Brain pericyte (primary cell): ENCODE measurements around the gene SMAD3.
"Not testable (repeated sequence)": the region's sequence is repeated elsewhere in the genome, so short reads cannot be mapped to it uniquely, and the experiment has no call there.

Experiments used
- DNase-seq: peaks from one replicate; pipeline ENCODE4 v3.0.0-alpha.2; 2012; ENCODE audit warnings: low read depth, low spot score

Gene SMAD3

DNA sequence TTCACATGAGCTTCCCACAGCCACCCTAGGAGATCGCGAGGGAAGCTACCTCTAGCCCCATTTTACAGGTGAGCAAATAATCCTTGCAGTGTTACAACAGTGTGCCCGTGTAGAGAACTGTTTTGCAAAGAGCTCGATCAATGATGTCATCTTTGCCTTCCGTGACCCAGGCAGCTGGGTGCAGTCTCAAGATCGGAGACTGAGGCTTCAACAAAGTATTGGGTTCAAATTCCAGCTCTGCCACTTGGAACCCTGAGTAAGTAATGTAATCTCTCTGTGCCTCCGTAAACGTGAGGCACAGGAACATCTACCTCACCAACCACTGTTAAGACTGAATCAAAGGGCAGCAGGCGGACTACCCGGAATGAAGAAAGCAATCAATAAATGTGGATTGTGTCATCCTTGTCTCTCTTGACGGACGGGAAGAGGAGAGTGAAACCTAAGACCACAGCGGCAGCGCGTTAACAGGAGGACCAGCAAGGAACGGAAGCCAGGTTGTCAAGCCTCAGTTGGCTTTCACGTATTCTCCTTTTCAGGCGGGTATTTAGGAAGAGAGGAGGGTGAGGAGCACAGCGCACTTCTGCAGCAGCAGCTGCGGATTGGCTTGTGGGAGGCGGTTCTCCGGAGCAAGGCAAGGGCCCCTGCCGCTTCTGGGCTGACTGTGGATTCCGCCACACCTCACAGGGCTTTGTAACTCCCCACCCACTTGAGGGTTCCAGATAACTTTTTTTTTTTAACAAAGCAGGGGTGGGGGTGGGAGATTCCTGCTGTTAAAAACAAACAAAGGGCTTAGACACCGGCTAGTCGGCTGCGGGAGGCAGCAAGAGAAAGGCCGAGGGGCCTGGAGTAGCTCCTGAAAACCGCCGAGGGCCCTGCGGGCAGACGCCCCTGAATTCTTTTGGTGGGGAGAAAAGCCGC, 1.5 kb upstream of the SMAD3 start:
- DNase-seq: no peak

DNA sequence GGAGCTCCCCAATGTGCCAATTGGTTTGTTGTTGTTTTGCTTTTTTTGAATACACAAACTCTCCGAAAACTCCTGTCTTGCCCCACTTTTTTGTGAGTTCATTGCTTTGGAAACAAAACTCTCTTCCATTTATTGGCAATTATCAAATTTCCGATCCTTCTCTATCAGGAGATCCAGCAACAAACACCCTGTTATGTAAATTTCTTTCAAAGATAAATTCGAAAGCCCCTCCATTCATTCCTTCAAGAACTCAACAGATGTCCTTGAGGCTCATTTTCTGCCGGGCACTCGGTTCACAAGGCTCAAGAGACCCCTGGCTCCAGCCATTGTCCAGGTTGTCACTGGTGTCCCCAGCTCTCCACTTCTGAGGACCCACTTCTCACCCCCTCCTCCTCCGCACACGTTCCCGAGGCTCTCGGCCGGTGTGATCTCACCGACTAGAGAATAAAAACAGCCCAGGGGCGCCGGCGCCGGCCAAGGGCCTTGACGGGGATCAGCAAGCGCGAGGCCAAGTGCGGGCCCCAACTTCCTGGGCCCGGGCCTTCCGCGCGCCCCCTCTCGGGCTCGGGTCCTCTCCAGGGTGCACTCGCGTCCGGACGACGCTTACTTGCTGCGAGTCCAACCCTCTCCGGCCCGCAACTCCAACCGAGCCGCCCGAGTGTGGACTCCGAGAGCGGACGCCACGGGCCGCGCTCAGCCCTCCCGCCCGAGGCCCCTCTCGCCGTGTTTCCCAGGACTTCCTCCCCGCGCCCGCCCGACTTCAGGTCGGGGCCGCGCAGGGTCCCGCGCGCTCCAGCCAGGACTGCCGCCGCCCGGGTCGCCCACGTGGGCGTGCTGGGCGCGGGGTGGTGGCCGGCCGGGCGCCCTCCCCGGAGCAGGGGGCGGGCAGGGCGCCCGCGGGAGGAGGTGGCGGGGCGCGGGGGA, 533 bp upstream of the SMAD3 start:
- no peak for DNase-seq

DNA sequence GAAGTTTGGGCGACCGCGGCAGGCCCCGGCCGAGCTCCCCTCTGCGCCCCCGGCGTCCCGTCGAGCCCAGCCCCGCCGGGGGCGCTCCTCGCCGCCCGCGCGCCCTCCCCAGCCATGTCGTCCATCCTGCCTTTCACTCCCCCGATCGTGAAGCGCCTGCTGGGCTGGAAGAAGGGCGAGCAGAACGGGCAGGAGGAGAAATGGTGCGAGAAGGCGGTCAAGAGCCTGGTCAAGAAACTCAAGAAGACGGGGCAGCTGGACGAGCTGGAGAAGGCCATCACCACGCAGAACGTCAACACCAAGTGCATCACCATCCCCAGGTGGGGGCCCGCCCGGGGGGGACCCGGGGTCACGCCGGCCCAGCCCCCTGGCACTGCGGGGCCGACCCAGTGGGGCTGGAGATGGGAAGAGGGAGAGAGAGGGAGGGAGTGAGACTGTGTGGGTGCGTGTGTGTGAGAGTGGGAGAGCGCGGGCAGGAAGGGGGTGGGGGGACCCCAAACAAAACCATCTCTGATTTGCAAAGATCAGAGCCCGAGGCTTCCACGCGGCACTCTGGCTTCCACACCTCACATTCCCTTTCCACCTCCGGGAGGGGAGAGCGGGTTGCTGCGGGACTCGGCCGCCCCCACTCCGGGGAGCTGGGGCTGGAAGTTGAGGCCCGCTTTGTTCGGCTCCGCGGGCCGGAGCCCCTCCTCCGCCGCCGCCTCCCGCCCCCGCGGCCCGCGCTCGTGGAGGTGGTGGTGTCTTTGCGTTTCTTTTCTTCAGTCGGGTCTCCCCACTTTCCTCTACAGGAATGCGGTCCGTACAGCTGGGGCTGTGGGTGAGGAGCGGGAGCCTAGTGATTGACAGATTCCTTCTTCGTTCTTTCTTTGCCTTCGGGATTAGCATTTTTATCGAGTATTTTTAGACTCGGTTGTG, 898 bp downstream of the SMAD3 start:
- DNase-seq: no peak

DNA sequence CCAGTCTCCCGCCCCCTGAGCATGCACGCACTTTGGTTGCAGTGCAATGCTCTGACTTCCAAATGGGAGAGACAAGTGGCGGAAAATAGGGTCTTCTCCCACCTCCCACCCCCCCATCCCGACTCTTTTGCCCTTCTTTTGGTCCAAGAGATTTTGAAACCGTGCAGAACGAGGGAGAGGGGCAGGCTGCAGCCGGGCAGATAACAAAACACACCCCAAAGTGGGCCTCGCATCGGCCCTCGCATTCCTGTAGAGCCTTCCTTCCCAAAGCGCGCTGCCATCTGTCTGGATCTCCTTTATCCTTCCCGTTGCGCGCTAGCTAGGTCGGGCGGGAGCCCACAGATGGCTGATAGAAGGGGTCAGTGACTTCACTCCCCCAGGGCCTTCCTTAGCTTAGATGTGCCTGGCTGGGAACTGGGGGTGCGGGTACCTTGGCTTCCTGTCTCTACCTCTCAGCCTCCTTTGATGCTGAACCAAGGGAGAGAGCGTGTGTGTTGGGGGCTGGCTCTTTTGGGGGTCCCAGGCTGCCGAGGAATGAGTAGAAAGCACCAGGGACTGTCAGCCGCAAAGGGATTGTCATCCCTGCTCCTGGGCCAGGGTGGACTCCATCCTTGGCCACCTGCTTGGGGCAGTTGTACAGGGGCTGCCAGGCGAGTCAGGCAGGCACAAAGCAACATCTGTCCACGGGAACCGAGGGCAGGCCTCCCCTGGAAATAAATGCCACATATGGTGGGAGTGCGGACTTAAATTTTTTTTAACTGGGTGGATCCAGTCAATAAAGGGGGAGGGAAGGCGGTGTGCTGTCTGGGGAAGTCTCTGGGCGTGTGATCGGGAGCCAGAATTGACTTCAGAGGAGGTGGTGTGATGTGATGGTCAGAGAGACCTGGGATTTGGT, 1.8 kb downstream of the SMAD3 start:
- no peak for DNase-seq

DNA sequence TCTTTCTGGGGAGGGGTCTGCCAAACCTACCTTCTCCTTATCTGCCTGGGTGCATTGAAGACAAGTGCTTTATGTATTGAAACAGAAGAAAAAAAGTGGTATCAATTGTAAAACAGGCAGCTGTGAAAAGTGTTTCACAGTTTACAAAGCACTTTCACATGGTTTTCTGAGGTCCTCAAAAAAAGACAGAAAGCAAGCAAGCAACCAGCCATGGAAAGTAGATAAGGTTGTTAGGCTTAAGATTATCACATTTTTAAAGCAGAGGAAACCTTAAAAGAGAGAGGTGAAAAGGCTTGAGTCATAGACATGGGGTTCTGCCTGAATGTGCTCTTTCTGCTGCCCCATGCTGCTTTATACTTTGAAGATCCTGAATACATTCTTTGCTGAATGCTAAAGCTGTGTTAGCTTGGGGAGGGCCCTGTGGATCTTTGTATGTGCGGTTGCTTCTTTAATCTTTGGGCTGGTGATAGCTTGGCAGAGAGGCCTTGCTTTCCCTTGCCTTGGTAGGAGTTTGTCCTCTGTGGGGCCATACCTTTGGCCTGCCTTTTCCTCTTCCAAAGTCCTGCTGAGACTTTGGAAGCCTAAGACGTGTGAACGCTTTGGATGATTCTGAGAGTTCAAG, 2.6 kb downstream of the SMAD3 start:
- DNase-seq: no peak

DNA sequence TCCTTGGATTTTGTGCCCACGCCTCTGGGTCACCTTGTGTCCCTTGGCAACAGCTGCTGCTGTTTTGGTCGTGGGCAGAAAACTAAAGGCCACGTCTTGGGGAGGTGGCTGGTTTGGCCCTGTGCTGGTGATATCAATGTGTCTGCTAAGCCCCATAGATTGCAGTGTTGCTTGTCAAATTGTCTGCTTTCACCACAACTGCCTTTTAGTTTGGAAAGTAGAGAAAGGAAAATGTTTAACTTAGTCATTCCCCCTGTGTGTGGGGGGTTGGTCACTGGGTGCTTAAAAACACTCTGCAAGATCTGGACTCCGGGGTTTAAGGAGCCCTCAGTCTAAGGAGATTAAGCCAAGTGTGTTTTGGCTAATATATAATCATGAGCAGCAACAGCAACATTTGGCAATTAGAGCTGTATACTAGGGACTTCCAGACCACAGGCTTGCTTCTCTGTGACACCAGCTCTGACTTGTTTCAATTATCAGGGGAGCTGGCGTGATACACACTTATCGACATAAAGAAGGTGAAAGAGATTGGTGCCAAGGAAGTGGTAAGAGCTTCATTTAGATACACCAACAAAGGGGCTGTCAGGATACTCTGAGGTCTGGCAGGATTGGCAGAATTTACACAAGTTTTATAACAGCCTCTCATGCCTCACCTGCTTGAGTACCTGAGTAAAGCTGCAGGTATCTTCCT, 3.5 kb downstream of the SMAD3 start:
- DNase-seq: no peak

DNA sequence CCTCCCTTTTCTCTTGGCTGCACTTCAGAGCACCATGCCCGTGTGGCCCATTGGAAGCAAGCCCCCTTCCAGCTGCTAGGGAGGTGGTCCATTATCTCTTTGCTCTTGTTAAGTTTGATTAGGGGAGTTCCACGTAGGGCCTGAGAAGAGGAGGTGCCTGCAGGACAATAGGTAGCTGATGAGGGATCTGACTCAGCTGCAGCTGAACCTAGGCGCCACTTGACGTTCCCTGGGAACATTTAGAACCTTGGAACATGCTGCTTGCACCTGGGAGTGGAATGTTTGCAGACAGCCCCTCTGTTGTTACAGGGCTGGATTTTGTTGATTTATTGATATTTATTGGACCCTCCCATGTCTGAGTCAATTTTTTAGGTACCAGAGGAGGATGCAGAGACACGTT, 4.7 kb downstream of the SMAD3 start:
- no peak for DNase-seq

DNA sequence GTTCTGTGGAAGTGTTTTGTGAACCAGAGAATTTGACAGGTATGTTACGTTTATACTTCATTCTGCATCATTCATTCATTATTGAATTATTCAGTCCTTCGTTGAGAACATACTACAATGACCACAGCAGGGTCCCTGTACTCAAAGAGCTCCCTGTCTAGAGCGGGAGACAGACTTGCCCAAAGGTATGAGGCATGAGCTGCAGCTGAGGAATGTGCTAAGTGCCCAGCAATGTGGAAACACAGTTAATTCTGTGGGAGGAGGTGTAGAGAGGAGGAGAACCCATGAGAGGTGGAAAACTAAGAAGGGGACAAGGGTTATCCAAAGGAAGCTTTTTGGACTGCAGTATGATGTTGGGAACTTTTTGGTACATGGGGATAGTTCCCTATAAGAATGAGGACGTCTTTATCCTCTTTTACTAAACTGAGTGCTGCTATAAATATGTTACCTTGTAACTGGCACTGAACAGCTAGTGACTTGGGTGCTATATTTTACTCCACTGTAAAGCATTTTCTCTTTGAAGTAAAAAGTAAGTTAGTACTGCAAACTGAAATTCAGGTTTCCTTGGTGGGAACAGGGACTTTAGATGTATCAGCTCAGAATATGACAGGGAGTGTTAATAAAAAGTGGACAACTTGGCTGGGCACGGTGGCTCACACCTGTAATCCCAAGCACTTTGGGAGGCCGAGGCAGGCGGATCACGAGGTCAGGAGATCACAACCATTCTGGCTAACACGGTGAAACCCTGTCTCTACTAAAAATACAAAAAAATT, 5.7 kb downstream of the SMAD3 start:
- DNase-seq: no peak

DNA sequence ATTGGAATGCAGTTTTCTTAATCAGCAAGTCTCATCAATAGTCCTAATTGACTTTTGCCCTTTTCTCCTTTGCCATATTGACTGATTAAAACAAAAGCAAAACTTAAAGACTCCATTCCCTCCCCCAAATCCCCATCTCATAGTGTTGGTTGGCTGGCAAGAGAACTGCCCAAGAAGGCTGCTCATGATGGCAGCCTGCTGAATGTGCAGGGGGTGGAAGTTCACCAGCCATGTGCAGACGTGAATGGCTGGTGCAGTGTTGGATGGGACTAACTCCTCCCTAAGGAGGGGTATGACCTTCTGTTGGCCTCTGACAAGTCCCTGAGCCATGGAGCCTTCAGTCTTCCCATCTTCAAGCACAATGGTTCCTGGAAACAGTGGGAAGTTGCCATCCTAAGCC, 7.0 kb downstream of the SMAD3 start:
- no peak for DNase-seq

DNA sequence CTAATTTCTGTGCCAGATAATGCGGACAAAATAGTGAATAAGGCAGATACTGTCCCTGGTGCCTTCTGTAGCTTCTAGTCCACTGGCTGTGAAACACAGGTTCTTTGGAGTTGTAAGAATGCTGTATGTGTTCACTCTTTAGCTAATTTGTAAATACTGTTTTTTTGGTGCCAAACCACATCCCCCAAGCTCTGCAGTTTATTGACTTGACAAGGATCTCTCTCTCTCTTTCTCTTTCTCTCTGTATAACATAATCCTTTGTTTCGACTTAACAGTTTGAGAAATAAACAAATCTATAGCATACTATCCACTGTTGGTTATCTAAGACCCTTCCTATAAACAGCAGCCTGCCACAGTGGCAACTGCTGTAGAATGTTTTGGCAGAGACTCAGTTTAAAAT, 7.6 kb downstream of the SMAD3 start:
- DNase-seq: no peak

DNA sequence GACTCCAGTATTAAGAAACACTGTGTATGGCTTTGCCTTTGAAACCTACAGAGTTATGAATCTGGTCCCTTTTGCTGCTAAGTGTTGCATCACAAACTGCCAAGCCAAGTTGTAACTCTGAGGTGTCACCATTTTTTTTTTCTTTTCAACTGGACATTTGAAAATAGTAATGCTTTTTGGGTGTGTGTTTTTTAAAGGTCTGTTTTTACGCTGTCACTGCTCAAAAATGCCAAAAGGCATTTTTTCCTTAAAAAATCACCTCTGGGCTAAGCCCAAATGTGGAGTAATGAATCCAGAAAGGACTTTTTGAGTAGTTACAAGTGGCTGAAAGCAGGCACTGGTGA, 9.5 kb downstream of the SMAD3 start:
- no peak for DNase-seq

DNA sequence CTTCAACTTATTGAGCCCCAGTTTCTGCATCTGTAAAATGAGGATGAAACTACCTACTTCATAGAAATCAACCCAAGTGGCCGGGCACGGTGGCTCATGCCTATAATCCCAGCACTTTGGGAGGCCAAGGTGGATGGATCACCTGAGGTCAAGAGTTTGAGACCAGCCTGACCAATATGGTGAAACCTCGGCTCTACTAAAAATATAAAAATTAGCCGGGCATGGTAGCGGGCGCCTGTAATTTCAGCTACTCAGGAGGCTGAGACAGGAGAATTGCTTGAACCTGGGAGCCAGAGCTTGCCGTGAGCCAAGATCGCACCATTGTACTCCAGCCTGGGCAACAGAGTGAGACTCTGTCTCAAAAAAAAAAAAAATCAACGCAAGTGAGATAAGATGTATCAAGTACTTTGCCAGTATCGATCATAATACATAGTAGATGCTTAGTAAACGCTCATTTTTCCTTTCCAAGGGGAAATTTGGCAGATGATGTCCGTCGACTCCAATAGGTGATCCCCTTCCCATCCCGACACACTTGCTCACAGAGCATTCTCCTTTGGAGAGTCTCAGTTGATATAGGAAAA, 10.2 kb downstream of the SMAD3 start:
- not testable (repeated sequence) for DNase-seq

DNA sequence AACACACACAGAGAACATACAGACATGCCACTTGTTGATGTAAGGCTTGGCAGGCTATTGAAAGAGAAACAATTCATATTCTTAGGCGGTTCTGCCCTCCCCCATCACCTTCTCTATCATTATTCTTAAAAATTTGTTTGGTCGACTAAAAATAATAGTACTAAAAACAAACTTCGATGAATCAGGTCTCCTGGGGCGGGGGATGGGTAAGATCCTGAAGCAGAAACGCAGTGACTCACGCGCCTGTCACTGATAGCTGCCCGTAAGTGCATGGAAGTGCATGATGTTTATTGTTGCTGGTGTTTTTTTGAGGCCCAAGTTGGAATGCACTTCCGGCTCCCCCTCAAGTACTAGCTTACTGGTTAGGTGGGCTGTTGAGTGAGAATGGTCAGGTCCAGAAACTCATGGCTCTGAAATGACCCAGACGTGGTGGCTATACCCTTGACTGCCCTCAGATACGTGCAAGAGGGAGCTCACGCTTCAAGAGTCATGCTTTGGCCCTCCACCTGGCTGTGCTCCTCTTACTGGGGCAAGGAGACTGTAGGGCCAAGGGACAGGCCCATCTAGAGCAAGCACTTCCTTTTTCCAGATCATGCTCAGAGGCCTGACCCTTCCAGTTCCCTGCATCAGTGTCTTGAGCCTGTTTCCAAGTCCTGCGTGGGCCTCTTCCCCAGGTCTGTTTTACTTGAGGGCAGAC, 10.9 kb downstream of the SMAD3 start:
- no peak for DNase-seq

DNA sequence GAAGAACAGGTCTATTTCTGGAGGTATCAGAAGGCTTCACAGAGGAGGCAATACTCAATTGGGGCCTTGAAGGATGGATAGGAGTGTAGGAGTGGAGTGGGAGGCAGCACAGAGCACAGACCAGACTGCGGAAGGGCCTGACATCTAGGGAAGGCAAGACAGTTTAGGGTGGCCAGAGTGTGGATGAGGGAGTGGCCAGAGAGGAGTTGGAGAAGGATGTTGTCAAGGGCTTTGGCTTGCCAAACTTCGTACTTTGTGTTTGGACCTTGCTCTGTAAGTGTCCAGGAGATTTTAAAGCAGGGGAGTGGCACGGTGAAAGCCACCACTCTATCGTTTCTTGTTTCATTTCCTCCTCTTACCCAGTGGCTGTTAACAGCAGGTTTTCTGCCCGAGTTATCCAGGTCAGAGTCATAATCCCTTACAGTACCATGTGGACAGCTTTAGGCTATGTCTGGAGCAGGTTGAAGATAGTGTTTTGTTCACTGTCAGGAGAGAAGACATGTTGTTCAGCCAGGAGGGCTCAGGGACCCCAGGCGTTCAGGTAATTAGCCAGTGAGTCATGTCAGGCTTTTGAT, 12.3 kb downstream of the SMAD3 start:
- DNase-seq: no peak

DNA sequence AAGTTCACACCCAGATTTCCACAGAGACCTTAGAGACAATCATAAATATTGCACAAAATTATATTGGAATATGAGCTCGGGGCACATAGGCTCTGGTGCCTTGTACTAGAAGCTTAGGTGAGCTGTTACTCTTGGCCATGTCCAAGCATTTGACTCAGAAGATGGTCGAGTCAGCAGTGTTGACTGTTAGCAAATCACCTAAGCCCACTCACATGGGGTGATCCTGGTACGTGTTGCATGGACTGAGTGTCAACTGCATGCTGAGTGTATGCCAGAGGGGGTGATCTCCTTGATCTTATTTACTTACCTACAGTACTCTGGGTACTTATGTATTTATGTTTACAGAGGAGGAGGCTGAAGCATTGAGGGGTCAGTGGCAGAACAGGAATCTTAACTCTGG, 14.0 kb downstream of the SMAD3 start:
- DNase-seq: no peak

DNA sequence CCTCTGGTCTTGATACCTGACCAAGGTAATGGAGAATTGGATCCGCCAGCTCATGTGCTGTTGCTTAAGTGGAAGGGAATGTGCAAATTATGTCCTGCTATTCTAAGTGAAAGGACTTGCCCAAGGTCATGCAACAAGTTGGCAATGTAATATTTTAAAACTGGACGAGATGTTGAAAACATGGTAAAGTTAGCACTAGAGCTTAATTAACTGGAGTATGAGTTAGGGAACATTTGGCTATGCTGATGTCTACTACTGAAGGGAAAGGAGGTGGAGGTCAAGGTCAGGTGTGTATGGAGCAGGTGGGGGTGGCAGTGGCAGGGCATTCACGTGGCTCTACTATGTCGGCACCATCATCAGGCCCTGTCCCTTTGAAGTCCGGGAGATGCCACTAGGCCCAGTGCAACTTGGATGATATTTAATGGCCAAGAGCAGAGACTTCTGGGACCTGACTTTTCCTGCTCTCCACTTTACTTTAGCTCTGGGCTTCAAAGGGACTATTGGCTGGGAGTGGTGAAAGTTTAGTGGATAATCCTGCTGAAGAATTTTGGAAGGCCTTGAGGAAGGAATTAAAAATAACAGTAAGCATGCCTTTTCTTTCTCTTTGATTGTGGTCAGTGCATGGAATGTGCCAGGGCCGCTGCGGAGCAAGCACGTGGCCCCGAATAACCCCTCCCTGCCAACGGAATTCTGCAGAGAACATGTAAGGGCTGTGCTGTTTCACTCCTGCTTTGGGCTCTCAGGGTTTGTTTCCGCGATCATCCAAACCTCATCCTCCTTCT, 14.9 kb downstream of the SMAD3 start:
- DNase-seq: no peak
